Progenitor cell of endocrine pancreas (in vitro differentiated cells): ENCODE data around the gene UFSP2. TPM values are rescaled to one million over a fixed set of nuclear protein-coding genes. Genes with fewer than 3 reads are reported as not detected.

Experiments used
- DNase-seq: peaks from one replicate; pipeline ENCODE4 v3.0.0; 2021; ENCODE audit warnings: low spot score; ENCODE audit not compliant: unreplicated experiment
- H3K27ac Mint-ChIP-seq: 2 replicates; pipeline ENCODE4 v1.8.0; 2021; ENCODE audit warnings: mild to moderate bottlenecking, moderate library complexity, mixed read lengths
- H3K27me3 Mint-ChIP-seq: 2 replicates; pipeline ENCODE4 v1.8.0; 2021; ENCODE audit warnings: mixed read lengths
- H3K36me3 Mint-ChIP-seq: 2 replicates; pipeline ENCODE4 v1.8.0; 2022; ENCODE audit warnings: mixed read lengths; ENCODE audit not compliant: insufficient read depth
- H3K4me1 Mint-ChIP-seq: 2 replicates; pipeline ENCODE4 v1.8.0; 2021; ENCODE audit warnings: low read depth, mixed read lengths
- H3K4me3 Mint-ChIP-seq: 2 replicates; pipeline ENCODE4 v1.8.0; 2021; ENCODE audit warnings: low read depth, mild to moderate bottlenecking, moderate library complexity, mixed read lengths
- H3K9me3 Mint-ChIP-seq: 2 replicates; pipeline ENCODE4 v1.8.0; 2021; ENCODE audit warnings: low read depth, mixed read lengths
- total RNA-seq: library from RNA; stranded (reverse); gene quantifications from 2 replicates; pipeline ENCODE4 v1.2.1, GENCODE V29; 2021
- TF ChIP-seq, protein P1 (sequence below): fragments of 200-600 bp; sonication (generic); IDR thresholded peaks from one replicate; pipeline ENCODE4 v1.5.0; 2021; ENCODE audit warnings: antibody characterized with exemption, mild to moderate bottlenecking; ENCODE audit not compliant: unreplicated experiment

Gene UFSP2
- total RNA-seq, 1 donor from 2014 or later = 32.3 TPM

DNA sequence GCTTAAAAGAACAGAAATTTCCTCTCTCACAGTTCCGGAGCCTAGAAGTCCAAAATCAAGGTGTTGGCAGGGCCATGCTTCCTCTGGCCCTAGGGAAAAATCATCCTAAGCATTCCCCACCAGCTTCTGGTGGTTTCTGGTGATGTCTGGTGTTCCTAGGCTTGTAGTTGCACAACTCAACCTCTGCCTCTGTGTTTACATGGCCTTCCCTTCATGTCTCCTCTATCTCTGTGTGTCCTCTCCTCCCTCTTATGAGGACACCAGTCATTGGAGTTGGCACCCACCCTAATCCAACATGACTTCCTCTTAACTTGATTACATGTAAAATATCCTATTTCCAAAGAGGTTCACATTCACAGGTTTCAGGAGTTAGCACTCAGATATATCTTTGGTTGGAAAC is 45.4 kb downstream of the UFSP2 start:
- Mint-ChIP-seq H3K9me3 (peaks cover 11% of the 10 kb centered on the region), H3K36me3 (peaks cover 15% of the 10 kb centered on the region), H3K27ac (no peak overlapping the region), H3K4me3 (no peak overlapping the region), H3K4me1 (peaks cover 12% of the 10 kb centered on the region), H3K27me3 (no peaks in the 10 kb centered on the region)
- no peak for DNase-seq
- TF ChIP-seq, protein P1, sequence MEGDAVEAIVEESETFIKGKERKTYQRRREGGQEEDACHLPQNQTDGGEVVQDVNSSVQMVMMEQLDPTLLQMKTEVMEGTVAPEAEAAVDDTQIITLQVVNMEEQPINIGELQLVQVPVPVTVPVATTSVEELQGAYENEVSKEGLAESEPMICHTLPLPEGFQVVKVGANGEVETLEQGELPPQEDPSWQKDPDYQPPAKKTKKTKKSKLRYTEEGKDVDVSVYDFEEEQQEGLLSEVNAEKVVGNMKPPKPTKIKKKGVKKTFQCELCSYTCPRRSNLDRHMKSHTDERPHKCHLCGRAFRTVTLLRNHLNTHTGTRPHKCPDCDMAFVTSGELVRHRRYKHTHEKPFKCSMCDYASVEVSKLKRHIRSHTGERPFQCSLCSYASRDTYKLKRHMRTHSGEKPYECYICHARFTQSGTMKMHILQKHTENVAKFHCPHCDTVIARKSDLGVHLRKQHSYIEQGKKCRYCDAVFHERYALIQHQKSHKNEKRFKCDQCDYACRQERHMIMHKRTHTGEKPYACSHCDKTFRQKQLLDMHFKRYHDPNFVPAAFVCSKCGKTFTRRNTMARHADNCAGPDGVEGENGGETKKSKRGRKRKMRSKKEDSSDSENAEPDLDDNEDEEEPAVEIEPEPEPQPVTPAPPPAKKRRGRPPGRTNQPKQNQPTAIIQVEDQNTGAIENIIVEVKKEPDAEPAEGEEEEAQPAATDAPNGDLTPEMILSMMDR = no peak

DNA sequence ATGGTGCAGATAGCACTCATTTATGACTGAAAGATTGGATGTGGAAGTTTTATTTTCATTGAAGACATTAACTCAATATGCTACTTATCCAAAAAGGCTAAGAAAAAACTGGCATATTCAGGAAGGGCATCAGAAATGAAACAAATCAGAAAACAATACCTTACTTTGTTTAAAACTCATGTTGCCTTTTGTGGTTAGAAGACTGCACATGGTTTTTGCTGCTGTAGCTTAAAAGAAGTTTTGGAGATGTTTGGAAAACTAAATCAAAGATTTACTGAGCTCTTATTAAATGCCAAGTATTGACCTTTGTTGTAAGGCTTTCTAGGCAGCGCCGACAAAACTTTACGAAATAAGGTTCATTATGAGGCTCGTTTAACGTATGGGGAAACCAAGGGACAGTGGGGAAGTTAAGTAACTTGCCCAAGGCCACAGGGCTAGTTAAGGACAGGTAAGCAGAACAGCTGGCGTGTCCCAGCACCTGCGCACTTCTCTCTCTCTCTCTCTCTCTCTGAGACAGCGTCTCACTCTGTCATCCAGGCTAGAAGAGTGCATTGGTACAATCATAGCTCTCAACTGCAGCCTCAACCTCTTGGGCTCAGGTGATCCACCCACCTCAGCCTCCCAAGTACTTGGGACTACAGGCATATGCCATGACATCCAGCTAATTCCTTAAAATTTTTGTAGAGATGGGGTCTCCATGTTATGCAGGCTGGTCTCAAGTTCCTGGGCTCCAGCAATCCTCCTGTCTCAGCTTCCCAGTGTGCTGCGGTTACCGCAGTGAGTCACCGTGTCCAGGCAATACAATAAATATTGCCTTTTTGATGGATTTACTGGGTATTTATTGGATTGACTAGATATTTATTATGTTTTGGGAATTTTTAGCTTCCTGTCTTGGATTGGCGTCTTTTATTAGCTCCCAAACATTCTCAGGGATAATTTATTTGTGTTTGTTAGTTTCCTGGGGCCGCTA is 46.2 kb downstream of the UFSP2 start:
- TF ChIP-seq, protein P1 = no peak
- H3K36me3 Mint-ChIP-seq = peaks cover 15% of the 10 kb centered on the region
- no peaks in the 10 kb centered on the region for H3K27me3 Mint-ChIP-seq
- no peak overlapping the region for H3K27ac Mint-ChIP-seq
- H3K9me3 Mint-ChIP-seq = peaks cover 11% of the 10 kb centered on the region
- H3K4me1 Mint-ChIP-seq = peaks cover 12% of the 10 kb centered on the region
- no peak overlapping the region for H3K4me3 Mint-ChIP-seq
- no peak for DNase-seq

DNA sequence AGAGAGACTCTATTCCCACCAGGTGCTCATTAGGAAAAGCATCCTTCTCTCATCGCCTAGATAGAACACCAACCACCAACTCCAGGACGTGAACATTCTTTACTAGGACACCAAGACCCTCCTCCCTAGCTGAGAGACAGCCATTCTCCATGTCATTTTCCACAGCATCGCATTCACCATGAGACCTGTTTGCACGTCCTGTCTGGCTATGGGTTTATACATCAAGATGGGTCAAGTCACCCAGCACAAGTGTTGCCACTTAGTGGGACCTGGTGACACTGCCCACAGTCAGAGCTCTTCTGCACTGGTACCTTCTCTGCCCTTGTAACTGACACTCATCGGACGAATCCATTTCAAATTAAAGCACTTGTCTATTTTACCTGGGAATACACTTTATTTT is 47.5 kb downstream of the UFSP2 start:
- TF ChIP-seq, protein P1 = no peak
- H3K9me3 Mint-ChIP-seq = peaks cover 11% of the 10 kb centered on the region
- peaks cover 15% of the 10 kb centered on the region for H3K36me3 Mint-ChIP-seq
- H3K27me3 Mint-ChIP-seq = peaks cover 4% of the 10 kb centered on the region
- H3K4me1 Mint-ChIP-seq = peaks cover 12% of the 10 kb centered on the region
- H3K4me3 Mint-ChIP-seq = no peak overlapping the region
- peak overlapping the region; percentile 20 for H3K27ac Mint-ChIP-seq
- DNase-seq = no peak

DNA sequence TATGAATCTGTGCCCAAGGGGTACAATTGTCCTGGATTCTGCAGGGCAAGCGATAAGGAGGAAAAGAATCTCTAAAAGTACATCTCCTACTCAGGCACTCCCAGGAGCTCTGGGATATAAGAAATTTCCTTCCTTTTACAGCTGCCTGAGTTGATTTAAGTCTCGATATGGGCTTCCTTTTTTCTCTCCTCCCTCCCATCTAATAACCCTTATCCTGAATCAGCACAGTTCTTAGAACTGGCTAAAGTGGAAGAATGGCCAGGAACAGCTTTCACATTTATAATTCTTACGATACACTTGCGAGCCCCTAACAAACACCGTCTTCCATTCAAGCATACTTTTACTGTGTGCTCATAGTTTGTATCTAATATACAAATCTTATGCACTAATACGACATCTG is 51.2 kb downstream of the UFSP2 start:
- Mint-ChIP-seq H3K9me3 (no peaks in the 10 kb centered on the region), H3K4me1 (peaks cover 12% of the 10 kb centered on the region), H3K27ac (no peak overlapping the region), H3K4me3 (no peak overlapping the region), H3K36me3 (peaks cover 14% of the 10 kb centered on the region), H3K27me3 (peaks cover 4% of the 10 kb centered on the region)
- no peak for DNase-seq
- TF ChIP-seq, protein P1 = no peak

DNA sequence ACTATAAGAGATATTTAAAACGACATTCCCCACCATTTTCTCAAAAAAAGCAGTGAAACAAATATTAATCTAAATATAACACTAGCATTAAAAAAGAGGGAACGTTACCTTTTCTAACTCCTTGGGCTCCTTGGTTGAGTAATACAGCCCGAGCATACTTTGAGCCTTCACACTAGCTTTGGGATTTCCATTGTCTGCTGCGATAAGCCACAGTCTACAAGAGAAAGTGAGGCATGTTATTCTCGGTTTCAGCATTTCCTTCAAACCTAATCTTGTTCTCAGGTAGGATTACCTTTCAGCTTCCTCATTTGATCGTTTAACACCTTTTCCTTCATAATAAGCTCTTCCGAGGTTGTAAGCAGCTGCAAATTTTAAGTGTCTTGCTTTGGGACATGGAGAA is 51.7 kb downstream of the UFSP2 start:
- no peak for DNase-seq
- Mint-ChIP-seq H3K4me1 (peaks cover 12% of the 10 kb centered on the region), H3K27me3 (peaks cover 4% of the 10 kb centered on the region), H3K27ac (no peak overlapping the region), H3K4me3 (no peak overlapping the region), H3K36me3 (peaks cover 14% of the 10 kb centered on the region), H3K9me3 (no peaks in the 10 kb centered on the region)
- TF ChIP-seq, protein P1 = no peak
